Erythroblast (primary cell): ENCODE data around the gene MAGEA9.
"Not testable (repeated sequence)": the region's sequence is repeated elsewhere in the genome, so short reads cannot be mapped to it uniquely, and the experiment has no call there.

Experiments
- GATA1 ChIP-seq: IDR thresholded peaks from 2 replicates; pipeline ENCODE4 v1.6.1; 2011; ENCODE audit warnings: low read depth, mild to moderate bottlenecking, control low read depth, low read length, moderate library complexity
- POLR2A ChIP-seq: IDR thresholded peaks from 2 replicates; pipeline ENCODE4 v1.6.1; 2011; ENCODE audit warnings: mild to moderate bottlenecking, low read length

GRCh38 chrX:149777999-149778398 lies 3.7 kb upstream of the MAGEA9 start:
- TF ChIP-seq POLR2A, GATA1: not testable (repeated sequence)
